GM18868 (cell line): ENCODE data around the gene PLEKHA5.
"Not testable (repeated sequence)": the region's sequence is repeated elsewhere in the genome, so short reads cannot be mapped to it uniquely, and the experiment has no call there.

Experiments used
- ATAC-seq: cut with Tn5 transposase; IDR thresholded peaks from one replicate; pipeline ENCODE4 v1.9.1; 2021; ENCODE audit warnings: mild to moderate bottlenecking, moderate library complexity; ENCODE audit not compliant: unreplicated experiment

Gene PLEKHA5

DNA sequence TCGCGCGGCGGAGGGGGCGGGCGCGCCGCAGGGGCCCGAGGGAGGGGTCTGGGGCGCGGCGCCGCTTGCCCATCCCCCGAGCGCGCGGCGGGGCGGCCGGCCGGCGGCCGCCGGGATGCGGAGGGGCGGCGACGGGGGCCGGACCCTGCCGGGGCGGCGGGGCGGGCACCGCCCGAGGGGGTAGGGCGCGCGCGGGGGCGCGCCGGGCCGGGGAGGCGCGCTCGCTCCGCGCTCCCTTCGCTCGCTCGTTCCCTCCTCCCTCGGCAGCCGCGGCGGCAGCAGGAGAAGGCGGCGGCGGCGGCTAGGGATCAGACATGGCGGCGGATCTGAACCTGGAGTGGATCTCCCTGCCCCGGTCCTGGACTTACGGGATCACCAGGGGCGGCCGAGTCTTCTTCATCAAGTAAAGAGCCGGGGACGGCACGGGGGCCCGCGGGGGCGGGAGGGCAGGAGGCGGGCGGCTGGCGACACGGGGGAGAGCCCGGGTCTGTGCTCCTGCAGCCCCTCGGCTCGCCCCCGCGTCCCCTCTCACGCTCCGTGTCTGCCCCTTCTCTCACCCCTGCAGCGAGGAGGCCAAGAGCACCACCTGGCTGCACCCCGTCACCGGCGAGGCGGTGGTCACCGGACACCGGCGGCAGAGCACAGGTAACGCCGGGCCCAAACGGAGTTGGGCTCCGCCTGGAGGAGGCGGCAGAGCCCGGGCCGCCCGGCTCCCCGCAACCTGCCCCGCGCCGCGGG, at the start of gene PLEKHA5:
PLEKHA5 (plus strand) TSS at position 248 of the 738 bp plus-strand sequence; CDS start at position 315, 67 bp downstream.
- ATAC-seq, result peak; percentile 68

DNA sequence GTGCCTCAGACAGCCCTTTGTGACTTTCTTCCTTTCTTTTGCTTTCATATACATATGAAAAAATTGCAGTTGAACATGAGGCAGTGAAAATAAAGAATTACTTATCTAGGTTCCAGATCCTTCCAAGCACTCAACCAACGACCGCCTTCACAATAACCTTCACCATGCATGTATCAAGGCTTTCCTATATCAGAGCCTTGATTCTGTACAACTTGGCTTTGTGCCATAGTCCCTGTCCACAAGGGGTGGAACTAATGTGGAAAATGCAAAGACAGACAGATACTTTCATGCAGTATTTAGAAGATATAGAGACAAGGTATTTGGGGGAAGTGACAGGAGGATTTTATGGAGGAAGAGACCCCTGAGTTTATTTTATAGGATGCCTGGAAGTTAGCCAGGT, 48.6 kb upstream of the PLEKHA5 start:
- ATAC-seq, result no peak

- no peak for ATAC-seq
These were observed 47.1 kb upstream of the PLEKHA5 start for GRCh38 chr12:19082365-19082911.

GRCh38 chr12:19084547-19084946, 45.0 kb upstream of the PLEKHA5 start:
- no peak for ATAC-seq

GRCh38 chr12:19085090-19085489, 44.4 kb upstream of the PLEKHA5 start:
- no peak for ATAC-seq

DNA sequence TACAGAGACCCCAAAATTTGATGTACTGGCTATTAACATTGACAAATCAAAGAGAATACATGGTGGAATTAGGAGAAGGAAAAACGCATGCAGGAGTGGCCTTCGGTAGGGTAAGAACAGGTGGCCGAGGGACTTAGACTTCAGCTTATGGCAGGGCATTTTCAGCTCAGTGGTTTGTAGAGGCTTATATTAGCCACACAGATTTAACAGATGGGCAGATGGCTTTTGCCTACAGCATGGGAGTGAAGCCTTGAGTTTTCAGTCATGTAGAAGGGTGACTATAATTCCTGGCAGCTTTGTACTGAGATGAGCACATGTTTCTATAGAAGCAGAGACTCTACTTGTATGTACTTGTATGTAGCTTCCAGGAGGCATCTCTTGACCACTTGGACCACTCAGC, 40.9 kb upstream of the PLEKHA5 start:
- ATAC-seq, result no peak

DNA sequence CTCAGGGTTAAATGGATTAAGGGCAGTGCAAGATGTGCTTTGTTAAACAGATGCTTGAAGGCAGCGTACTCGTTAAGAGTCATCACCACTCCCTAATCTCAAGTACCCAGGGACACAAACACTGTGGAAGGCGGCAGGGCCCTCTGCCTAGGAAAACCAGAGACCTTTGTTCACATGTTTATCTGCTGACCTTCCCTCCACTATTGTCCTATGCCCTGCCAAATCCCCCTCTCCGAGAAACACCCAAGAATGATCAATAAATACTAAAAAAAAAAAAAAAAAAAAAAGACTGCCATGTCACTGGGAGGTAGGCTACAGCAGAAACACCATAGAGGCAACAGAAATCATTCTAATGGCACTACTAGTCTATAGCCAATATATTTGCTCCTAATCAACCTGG, 37.1 kb upstream of the PLEKHA5 start:
- not testable (repeated sequence) for ATAC-seq

DNA sequence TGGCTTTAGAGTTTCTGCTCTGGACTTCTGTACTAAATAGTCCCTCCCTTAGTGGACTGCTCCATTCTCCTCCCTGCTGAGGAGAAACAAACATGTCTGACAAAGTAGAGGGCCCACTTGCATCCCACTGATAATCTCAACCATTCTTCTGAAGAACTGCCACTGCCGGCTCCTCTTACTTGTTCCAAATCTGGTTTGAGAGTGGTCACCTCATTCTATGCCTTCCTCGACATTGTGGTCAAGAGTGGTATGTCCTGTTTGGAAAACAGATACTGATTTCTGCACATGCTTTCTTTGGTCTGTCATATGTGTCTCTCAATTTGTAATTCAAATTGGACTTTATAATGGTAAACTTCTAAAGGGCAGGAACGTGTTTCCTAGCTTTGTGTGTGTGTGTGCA, 36.3 kb upstream of the PLEKHA5 start:
- no peak for ATAC-seq

- ATAC-seq, result no peak
These were observed 34.2 kb upstream of the PLEKHA5 start for GRCh38 chr12:19095331-19095730.

DNA sequence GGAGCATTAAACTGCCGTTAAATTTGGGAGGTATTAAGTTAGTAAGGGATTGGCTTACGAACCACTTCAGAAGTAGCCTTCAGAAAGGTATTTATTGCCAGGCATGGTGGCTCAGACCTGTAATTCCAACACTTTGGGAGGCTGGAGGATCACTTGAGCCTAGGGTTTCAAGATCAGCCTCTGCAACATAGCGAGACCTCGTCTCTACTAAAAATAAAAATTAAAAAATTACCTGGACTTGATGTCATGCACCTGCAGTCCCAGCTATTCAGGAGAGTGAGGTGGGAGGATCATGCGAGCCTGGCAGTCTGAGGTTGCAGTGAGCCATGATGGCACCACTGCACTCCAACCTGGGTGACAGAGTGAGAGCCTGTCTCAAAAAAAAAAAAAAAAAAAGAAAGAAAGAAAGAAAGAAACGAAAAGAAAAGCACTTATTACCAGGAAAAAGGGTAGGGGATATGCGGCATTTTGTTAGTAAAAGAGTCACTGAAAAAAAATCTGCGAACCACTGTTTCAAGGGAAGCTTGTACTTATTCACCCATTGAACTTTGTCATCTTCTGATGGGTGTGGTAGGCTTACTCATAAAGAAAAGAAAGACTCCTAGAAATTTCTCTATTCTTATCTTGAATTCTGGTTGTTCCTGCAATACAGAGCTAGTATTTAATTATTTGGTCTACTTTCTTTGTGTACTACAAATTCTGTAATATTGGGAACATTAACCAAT, 33.6 kb upstream of the PLEKHA5 start:
- ATAC-seq, result no peak

- ATAC-seq, result no peak
These were observed 24.1 kb upstream of the PLEKHA5 start for GRCh38 chr12:19105463-19105862.

GRCh38 chr12:19107750-19108149, 21.8 kb upstream of the PLEKHA5 start:
- no peak for ATAC-seq

DNA sequence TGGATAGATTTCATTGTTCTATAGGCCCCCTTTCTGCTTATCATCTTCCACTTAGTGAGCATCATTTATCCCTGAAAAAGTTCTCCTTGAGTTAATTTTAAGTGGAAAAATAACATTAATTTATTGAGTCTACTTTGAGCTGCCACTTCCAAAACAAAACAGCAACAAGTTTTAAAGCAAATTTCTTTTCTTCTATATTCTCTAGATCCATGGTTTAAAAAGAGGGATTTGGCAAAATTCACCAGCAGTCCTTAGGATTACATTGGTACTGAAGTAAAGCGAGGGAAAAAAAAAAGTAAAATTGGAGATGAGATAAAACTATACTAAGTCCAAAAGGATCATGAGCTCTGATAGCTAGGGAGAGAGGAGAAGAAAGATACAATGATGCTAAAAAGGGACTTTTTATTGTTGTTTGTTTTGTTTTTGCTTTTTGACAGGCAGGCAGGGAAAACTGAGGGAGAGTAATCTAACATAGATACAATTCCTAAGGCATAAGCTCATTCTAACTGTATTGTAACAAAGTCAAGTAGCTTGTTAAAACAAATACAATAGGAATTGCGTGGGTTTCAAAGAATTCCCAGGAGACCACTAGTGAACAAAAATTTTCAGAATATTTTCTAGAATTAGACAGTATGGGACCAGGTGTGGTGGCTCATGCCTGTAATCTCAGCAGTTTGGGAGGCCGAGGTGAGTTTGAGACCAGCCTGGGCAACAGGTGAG, 19.2 kb upstream of the PLEKHA5 start:
- no peak for ATAC-seq

DNA sequence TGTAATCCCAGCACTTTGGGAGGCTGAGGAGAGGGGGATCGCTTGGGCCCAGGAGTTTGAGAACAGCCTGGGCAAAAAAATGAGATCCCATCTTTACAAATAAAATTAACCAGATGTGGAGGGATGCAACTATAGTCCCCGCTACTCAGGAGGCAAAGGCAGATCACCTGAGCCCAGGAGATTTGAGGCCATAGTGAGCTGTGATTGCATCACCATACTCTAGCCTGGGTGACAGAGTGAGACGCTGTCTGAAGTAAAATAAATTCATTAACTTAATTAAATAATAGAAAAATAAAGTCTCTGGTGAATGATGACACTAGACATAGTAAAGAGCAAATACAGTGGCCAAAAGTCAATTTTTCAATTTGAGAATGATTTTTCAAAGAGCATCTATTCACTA, 16.1 kb upstream of the PLEKHA5 start:
- ATAC-seq, result no peak

DNA sequence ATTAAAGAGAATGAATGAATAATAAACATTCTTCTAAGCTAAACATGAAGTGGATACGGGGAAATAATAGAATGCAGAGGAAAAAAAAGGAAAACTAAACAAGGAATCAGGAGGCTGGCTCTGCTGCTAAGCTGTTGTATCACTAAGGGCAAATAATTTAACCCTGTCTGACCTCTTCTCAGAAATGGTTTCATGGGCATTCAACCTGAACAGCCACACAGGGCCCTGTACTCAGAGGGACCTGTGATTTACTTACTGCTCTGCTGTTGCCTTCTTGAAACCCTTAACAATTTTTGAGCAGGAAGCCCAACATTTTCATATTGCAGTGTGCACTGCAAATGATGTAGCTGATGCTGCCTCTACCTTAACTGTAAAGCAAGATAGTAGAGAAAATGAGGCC, 14.2 kb upstream of the PLEKHA5 start:
- ATAC-seq, result no peak

- ATAC-seq, result no peak
These were observed 10.1 kb upstream of the PLEKHA5 start for GRCh38 chr12:19119440-19119839.

DNA sequence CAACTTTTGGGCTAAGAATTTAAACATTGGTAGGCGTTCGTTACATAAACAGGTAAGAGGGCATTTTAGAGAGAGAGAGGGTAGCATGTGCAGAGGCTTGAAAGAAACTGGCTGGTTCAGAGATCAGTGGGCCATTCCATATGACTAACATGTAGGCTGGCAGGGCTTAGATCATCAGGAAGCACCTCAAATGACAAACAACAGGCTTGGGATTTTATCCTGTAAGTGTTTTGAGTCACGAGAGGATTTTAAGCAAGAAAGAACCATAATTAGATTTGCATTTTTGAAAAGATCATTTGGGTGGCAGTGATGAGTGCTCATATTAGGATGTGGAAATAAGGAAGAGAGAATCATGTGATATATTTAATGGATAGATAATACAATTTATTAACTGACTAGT, 8.7 kb upstream of the PLEKHA5 start:
- no peak for ATAC-seq

GRCh38 chr12:19121449-19122018, 8.0 kb upstream of the PLEKHA5 start:
- no peak for ATAC-seq

DNA sequence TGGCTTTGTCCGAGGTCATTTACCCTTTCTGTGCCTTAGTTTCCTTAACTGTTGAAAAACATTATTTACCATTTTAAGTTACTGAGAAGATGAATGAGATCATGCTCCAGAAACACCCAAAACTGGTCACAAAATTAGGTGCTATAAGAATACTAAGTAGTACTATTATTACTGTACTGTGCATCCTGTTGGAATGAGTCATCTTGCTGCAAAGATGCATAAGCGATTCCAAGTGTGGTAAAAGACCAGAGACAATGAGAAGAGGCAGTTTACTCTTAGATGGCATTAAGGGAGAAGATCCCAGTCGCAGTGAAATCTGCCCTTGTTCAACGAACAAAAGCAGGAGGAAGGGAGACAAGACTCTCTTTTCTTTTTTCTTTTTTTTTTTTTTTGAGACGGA, 4.2 kb upstream of the PLEKHA5 start:
- no peak for ATAC-seq

GRCh38 chr12:19127270-19127669, 2.3 kb upstream of the PLEKHA5 start:
- no peak for ATAC-seq

DNA sequence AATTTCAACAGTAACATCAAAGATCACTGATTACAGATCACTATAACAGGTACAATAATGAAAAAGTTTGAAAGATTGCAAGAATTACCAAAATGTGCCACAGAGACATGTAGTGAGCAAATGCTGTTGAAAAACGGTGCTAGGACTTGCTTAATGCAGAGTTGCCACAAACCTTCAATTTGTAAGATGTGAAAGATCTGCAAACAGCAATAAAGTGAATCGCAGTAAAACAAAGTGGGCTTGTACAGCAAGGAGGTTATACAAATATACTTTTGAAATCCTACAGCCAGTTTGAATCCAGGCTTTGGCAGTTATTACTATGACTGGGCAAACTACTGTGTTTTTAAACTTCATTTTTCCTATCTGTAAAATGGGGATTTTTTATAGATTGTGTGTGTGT, 1.0 kb upstream of the PLEKHA5 start:
- no peak for ATAC-seq
